HG02943 (cell line): ENCODE results near the gene TM4SF1.

Experiments
- ATAC-seq: cut with Tn5 transposase; IDR thresholded peaks from one replicate; pipeline ENCODE4 v1.9.1; 2021; ENCODE audit warnings: mild to moderate bottlenecking, low read depth, moderate library complexity; ENCODE audit not compliant: unreplicated experiment

Gene TM4SF1

GRCh38 chr3:149377408-149378364 lies at the start of gene TM4SF1:
Gene TM4SF1, minus strand, starts transcription at chr3:149377649. Its CDS starts 102 bp downstream, at chr3:149377547.
- ATAC-seq, result no peak

GRCh38 chr3:149426325-149426724 lies 48.9 kb upstream of the TM4SF1 start:
- no peak for ATAC-seq

- ATAC-seq, result no peak
Observed at GRCh38 chr3:149424918-149425317, 47.5 kb upstream of the TM4SF1 start.

DNA sequence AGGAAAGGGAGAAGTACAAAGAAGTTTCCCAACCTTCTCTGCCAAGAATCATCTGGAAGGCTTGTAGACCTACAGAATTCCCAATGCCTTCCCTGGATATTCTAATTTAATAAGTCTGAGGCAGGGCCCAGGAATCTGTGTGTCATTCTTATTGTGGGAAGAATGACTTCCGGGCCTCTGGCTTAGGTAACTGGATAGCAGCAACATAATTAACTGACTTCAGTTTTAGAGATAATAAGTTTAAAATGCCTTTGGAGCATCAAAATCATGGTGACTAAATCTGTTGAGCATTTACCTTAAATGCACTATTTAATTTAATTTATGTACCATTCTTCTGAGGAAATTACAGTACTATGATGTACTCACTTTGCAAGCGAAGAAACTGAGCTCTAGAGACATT lies 44.3 kb upstream of the TM4SF1 start:
- ATAC-seq, result no peak

DNA sequence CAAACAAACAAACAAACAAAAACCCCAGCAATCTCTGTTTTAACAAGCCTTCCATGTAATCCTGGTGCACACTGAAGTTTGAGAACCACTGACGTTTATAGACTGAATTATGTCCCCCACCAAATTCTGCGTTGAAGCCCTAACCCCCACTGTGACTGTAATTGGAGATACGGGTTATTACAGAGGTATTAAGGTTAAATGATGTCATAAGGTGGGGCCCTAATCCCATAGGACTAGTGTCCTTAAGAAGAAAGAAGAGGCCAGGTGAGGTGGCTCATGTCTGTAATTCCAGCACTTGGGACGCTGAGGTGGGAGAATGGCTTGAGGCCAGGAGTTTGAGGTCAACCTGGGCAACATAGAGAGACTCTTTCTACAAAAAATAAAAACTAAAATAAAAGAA lies 42.4 kb upstream of the TM4SF1 start:
- no peak for ATAC-seq

- ATAC-seq, result no peak
Observed at GRCh38 chr3:149417727-149418126, 40.3 kb upstream of the TM4SF1 start.

GRCh38 chr3:149417174-149417573 lies 39.7 kb upstream of the TM4SF1 start:
- ATAC-seq, result peak; percentile 90

GRCh38 chr3:149415484-149415883 lies 38.0 kb upstream of the TM4SF1 start:
- ATAC-seq, result no peak

DNA sequence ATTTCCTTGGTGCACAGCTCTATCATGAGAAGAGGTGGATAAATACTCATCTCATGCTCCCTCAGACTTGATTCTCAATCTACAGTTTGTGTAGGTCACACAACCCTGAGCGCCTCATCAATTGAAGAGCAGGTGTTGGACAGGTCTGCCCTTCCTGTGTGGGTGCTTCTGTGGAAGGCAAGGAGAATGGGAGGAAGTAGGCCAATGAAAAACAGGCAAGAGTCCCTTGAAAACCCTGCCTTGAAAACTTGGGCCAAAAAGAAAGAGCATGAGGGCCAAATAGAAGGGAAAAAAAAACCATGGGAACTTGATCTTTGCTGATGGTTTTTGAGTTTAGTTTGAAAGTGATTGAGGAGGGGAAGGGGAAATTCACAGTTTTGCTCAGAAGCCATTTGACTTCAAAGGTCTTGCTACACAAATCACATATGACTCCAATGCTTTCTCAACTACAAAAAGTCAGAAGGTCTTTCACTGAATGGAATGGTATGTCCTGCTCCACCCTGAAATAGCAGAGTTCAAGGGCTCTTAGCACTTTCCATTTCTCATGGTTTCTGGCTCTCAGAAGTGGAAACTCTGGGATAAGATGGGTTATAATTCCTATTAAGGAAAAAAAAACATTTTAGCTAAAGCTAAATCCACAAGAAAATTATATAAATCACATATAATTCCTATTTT lies 37.2 kb upstream of the TM4SF1 start:
- ATAC-seq, result no peak

GRCh38 chr3:149411583-149411982 lies 34.1 kb upstream of the TM4SF1 start:
- no peak for ATAC-seq

DNA sequence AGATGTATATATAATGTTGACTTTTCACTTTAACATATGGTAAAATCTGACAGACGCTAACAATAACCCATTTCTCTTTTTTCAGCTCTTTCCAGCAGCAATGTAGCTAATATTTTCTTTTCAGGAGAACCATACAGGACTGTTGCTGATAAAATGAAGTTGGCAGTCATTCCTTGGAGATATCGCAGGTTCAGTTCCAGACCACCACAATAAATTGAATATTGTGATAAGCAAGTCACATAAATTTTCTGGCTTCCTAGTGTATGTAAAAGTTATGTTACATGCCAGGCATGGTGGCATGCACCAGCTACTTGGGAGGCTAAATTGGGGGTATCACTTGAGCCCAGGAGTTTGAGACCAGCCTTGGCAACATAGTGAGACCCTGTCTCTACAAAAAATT lies 31.9 kb upstream of the TM4SF1 start:
- ATAC-seq, result no peak

- no peak for ATAC-seq
Observed at GRCh38 chr3:149407898-149408297, 30.4 kb upstream of the TM4SF1 start.

- no peak for ATAC-seq
Observed at GRCh38 chr3:149406244-149406752, 28.8 kb upstream of the TM4SF1 start.

DNA sequence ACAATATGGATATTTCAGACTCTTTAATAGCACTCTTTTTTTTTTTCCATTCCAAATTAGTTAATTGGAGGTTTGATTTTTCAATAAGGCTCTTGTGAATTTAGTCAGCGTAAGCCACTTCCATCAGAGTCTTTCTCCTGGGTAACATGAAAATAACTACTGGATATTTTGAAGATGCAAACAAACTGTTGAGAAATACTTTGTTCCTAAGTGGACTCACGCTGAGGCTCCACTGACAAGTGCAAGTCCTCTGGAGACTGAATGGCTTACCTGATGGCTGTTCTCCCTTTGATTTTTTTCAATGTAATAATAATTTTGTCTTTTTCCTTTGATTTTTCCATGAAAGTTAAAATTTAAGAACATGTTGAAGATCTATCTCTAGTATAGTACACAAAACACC lies 26.0 kb upstream of the TM4SF1 start:
- no peak for ATAC-seq

DNA sequence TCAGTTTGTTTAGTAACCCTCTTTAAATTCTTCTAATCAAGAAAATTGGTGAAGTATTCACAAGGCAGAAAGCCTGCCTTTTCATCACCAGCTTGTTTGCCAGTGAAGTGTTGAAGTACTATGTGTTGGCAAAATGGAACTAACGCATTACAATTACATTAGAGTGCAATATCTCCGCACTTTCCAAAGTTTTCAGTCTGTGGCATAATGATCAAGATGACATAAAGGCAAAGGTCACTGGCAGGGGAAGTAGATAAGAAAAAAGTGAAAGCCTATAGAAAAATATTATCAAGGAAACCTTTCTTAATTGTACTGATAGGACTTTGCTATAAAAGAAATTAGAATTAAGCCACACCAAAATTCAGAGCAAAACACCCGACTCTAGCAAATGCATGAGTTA lies 25.0 kb upstream of the TM4SF1 start:
- ATAC-seq, result no peak

DNA sequence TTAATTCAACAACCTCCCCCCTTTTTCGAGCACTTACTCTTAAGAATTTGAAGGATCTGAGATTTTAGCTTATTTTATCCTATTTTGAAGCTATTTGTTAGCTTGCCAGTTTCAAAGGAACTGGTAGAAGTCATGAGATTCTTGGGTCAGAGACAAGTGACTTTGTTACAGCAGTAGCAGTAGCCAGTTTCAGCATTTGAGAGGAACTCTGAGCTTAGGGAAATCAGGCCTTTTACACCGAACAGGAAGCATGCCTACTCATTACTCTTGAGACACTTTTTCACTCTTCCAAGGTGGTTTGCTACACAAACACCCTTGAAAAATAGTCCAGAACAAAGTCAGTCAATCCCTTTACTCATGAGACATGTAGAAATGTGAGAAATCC lies 24.5 kb upstream of the TM4SF1 start:
- ATAC-seq, result no peak

DNA sequence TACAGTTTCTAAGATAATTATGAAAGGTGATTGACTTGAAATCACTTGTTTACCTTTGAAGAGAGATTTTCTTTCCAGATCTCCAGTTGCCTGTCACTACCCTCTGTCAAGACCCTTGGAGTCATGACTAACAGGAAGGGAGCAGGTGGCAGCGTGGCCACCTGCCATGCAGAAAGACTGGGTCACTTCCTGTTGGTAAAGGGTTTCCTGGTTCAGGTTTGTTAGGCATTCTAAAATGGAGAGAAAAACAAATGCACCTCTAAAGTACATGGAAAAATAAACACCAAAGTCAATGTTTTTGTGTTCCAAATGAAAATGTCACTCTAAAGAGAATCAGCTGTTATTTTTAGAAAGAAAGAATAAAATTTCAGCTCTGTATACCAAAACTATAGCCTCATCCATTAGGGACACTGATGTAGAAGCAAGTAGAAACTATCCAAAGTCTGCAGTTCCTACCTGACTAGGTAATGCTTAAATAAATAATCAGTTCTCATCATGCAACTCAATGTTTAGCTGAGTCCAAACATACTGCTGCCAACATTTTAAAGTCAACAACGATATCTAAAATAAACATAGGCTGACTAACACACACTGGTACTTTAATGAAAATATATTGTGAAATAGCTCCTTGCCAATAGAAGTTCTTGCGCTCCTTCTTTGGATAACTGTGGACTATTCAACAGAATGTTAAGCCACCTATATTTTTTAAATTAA lies 23.9 kb upstream of the TM4SF1 start:
- no peak for ATAC-seq

DNA sequence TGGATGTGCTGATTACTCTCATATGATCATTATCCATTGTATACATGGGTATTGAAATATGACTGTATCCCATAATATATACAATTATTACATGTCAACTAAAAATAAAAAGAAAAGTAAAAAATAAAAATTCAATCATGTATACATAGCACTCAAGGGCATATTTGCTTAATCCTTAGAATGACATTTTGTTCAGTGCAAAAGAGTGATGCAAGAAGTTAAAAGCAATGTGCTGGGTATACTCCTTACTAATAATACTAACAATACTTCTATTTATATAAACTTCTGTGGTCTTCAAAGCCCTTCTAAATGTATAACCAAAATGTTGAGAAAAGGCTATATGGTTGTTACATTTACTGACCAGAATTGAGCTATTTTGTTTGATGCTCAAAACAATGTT lies 23.2 kb upstream of the TM4SF1 start:
- ATAC-seq, result no peak

GRCh38 chr3:149398296-149398695 lies 20.8 kb upstream of the TM4SF1 start:
- ATAC-seq, result no peak

DNA sequence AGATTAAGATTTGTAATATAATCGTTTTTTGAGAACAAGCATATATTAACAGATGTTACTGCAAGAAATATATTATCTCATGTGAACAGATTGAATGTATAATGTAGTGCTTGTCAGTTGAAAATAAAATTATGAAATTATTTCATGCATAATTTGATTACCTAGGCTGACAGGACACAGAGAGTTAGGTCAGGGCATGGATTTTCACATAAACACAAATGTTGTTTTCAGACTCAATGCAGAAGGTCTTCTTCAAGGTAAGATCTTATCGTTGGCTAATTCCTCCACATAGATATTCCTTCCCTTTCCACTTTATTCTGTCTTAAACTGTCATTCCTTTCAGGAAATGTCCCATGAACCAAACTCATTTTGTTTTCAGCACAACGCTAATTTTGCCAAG lies 20.1 kb upstream of the TM4SF1 start:
- no peak for ATAC-seq

DNA sequence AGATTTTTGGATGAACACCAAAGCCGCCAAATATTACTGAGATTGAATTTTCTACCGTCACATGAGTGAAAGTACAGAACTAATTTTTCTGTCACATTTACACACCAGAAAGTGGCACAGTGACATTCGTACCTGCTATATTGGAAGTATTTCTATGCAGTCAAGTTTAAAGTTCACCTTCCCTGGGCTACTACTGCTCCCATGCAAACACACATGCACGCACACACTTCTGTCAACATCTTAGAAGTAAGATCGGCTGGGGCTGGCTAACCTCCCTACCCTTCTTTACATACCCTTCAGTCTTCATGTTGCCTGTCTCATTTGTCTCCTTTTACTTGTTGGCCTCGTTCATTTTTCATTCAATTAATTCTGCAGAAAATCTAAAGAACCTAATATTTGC lies 19.0 kb upstream of the TM4SF1 start:
- ATAC-seq, result no peak
